Neural progenitor cell (in vitro differentiated cells): ENCODE data around the gene SYTL1.
"Not testable (repeated sequence)": the region's sequence is repeated elsewhere in the genome, so short reads cannot be mapped to it uniquely, and the experiment has no call there.

Source experiments
- CTCF ChIP-seq: fragments of 200-600 bp; sonication (generic); IDR thresholded peaks from 2 replicates; pipeline ENCODE4 v1.5.1; 2017; ENCODE audit warnings: antibody characterized with exemption, mild to moderate bottlenecking
- EZH2 ChIP-seq: fragments of 200-600 bp; sonication (generic); IDR thresholded peaks from 2 replicates; pipeline ENCODE4 v1.6.1; 2017; ENCODE audit warnings: antibody characterized with exemption, mild to moderate bottlenecking, moderate library complexity
- EZH2phosphoT487 ChIP-seq: fragments of 200-600 bp; sonication (generic); IDR thresholded peaks from 2 replicates; pipeline ENCODE4 v1.6.1; 2017; ENCODE audit warnings: antibody characterized with exemption

- not testable (repeated sequence) for TF ChIP-seq CTCF, EZH2, EZH2phosphoT487
These were observed 43.0 kb downstream of the SYTL1 start for GRCh38 chr1:27384797-27385196.
